K562 (cell line): ENCODE results near the gene ITGAD. TPM values are rescaled to one million over a fixed set of nuclear protein-coding genes. Genes with fewer than 3 reads are reported as not detected.

ENCODE experiments used
- CTBP1 ChIP-seq: fragments of 450-650 bp; IDR thresholded peaks from 2 replicates; pipeline ENCODE4 v1.6.1; 2016; ENCODE audit warnings: borderline replicate concordance
- NR2C2 ChIP-seq, 2 experiments: fragments of 200-800 bp in 1 of 2; sonication (Bioruptor generic) in 1 of 2; sonication (generic) in 1 of 2; formaldehyde crosslinking in 1 of 2; IDR thresholded peaks; 2 replicates each; pipeline versions ENCODE4 v1.6.1 to v1.8.0; 2016 to 2022; ENCODE audit warnings: mild to moderate bottlenecking in 1 of 2, missing compliant biosample characterization in 1 of 2, missing genetic modification characterization in 1 of 2, missing genetic modification reagents in 1 of 2
- NRF1 ChIP-seq, 2 experiments: fragments of 450-650 bp; IDR thresholded peaks in 1 of 2; conservative IDR thresholded peaks in 1 of 2; 2 replicates each; pipeline ENCODE4 v1.6.1; 2014; ENCODE audit warnings: mild to moderate bottlenecking in 2 of 2
- PCBP2 ChIP-seq: fragments of 200-400 bp; formaldehyde crosslinking; IDR thresholded peaks from 2 replicates; pipeline ENCODE4 v1.6.1; 2018; ENCODE audit warnings: low read length, low read depth, mild to moderate bottlenecking, moderate library complexity; ENCODE audit not compliant: poor library complexity, severe bottlenecking
- RBM14 ChIP-seq: fragments of 200-400 bp; formaldehyde crosslinking; IDR thresholded peaks from 2 replicates; pipeline ENCODE4 v1.6.1; 2018; ENCODE audit warnings: low read depth, mild to moderate bottlenecking, low read length, moderate library complexity, borderline replicate concordance; ENCODE audit not compliant: insufficient read depth
- RBM15 ChIP-seq: fragments of 200-400 bp; formaldehyde crosslinking; IDR thresholded peaks from 2 replicates; pipeline ENCODE4 v1.6.1; 2018; ENCODE audit warnings: mild to moderate bottlenecking, low read length, moderate library complexity; ENCODE audit not compliant: insufficient read depth
- RCOR1 ChIP-seq, 2 experiments: IDR thresholded peaks; 2 replicates each; pipeline ENCODE4 v1.6.1; 2012; ENCODE audit warnings: low read depth in 2 of 2, low read length in 2 of 2, borderline replicate concordance in 1 of 2, improper control_type of control experiment in 1 of 2
- SREBF1 ChIP-seq: fragments of 150-350 bp; IDR thresholded peaks from 2 replicates; pipeline ENCODE4 v1.6.1; 2014; ENCODE audit warnings: antibody characterized with exemption, low read depth, low read length, borderline replicate concordance
- ZBTB7A ChIP-seq: IDR thresholded peaks from 2 replicates; pipeline ENCODE4 v1.6.1; 2011; ENCODE audit warnings: low read depth, mild to moderate bottlenecking, low read length, moderate library complexity, borderline replicate concordance; ENCODE audit not compliant: control insufficient read depth
- ZFPM2 ChIP-seq: fragments of 250-450 bp; sonication (Bioruptor Pico); IDR thresholded peaks from 2 replicates; pipeline ENCODE4 v1.5.1; 2022; ENCODE audit warnings: mild to moderate bottlenecking
- polyA plus RNA-seq, 8 experiments: library from polyadenylated mRNA; depleted of rRNA in 4 of 8; stranded (reverse) in 5 of 8; unstranded in 3 of 8; fragments of >200 nt; fragmentation: Nextera tagmentation in 2 of 8; fragmentation: Illumina TruSeq in 1 of 8; extraction: Ambion mirVana in 2 of 8; extraction: Trizol in 1 of 8; gene quantifications; 2 replicates each; pipeline versions ENCODE4 v1.2.1 to v1.2.3, GENCODE V29; 2011 to 2014; ENCODE audit warnings: inconsistent platforms in 1 of 8, missing spikeins in 1 of 8
- total RNA-seq, 7 experiments: library from RNA; depleted of rRNA in 6 of 7; stranded (reverse); fragments of >200 nt in 6 of 7; fragmentation: Illumina TruSeq in 2 of 7; extraction: Trizol in 2 of 7; gene quantifications; 2 replicates each; pipeline versions ENCODE4 v1.2.1 to v1.2.3, GENCODE V29; 2011 to 2021; ENCODE audit warnings: low replicate concordance in 1 of 7
- TF ChIP-seq, protein P1 (sequence below): fragments of 250-450 bp; sonication (Bioruptor Pico); IDR thresholded peaks from 2 replicates; pipeline ENCODE4 v1.8.0; 2022; ENCODE audit warnings: moderate library complexity, mild to moderate bottlenecking, inconsistent platforms
- TF ChIP-seq, protein P2 (sequence below): fragments of 450-650 bp; IDR thresholded peaks from 2 replicates; pipeline ENCODE4 v1.6.1; 2016; ENCODE audit warnings: mild to moderate bottlenecking, moderate library complexity

The ITGAD gene
- total and polyA plus RNA-seq, 9 of the 15 experiments (the other 6 are each of a cell fraction or from before 2014, with no cell fraction given) = not detected

DNA sequence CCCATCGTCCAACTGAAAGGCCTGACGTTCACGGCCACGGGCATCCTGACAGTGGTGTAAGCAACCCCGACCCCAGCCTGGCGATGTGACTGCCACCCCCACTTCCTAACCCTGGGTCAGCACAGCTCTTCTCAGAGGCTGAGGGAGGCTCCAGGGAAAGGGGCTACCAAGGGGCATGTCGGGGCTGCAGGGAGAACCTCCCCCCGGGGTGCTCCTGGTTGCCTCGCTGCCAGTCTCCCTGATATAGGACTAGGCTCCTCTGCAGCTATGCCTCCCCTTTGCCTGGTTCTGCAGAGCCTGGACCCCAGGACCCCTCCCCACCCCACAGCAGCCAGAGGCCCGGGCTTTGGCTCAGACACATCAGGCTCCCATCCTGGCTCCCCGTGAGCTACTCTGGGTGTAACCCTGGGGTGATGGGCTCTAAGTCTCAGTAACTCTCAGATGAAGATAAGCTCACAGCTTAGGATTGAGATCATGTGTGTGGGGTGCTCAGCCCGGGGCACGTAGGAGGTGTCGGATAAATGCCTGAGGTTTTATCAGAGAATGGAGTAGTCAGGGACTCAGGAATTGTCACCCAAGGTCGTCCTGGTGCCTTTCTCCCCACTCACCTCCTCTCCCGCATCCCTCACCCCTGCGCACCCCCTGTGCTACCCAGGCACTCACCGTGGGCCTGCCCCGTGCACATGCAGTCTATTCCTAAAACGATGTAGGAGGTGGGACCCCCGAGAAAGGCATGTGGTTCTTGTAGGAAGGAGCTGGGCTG, 10.6 kb downstream of the ITGAD start (continued):
- TF ChIP-seq NR2C2 (CRISPR knock-in tag; IDR thresholded peaks at IDR 0.05) = no peak
- TF ChIP-seq NR2C2 (tag; IDR thresholded peaks at IDR 0.05) = no peak
- TF ChIP-seq NRF1 (conservative IDR thresholded peaks at IDR 0.05 in 1 of 2, IDR thresholded peaks at IDR 0.05 in 1 of 2) = peak; percentile 41 to 48; a peak in 3 of 4 replicates
- TF ChIP-seq PCBP2 = no peak
- TF ChIP-seq RBM14 = no peak
- TF ChIP-seq ZFPM2 = no peak
- 0 out of 2 replicates have a peak, but pooled peaks have one; percentile 20 for TF ChIP-seq CTBP1
- TF ChIP-seq RCOR1 (IDR thresholded peaks at IDR 0.05; ENCODE audit: borderline replicate concordance in 1 of 2, low read depth in 2 of 2, low read length in 2 of 2) = peak in 1 of 2 experiments; percentile 37; a peak in 1 of 4 replicates
- no peak for TF ChIP-seq SREBF1
- TF ChIP-seq, protein P1, sequence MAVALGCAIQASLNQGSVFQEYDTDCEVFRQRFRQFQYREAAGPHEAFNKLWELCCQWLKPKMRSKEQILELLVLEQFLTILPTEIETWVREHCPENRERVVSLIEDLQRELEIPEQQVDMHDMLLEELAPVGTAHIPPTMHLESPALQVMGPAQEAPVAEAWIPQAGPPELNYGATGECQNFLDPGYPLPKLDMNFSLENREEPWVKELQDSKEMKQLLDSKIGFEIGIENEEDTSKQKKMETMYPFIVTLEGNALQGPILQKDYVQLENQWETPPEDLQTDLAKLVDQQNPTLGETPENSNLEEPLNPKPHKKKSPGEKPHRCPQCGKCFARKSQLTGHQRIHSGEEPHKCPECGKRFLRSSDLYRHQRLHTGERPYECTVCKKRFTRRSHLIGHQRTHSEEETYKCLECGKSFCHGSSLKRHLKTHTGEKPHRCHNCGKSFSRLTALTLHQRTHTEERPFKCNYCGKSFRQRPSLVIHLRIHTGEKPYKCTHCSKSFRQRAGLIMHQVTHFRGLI = no peak
- TF ChIP-seq ZBTB7A = peak; percentile 23; the same call in 1 of the 2 replicates
- no peak for TF ChIP-seq RBM15
- TF ChIP-seq, protein P2, sequence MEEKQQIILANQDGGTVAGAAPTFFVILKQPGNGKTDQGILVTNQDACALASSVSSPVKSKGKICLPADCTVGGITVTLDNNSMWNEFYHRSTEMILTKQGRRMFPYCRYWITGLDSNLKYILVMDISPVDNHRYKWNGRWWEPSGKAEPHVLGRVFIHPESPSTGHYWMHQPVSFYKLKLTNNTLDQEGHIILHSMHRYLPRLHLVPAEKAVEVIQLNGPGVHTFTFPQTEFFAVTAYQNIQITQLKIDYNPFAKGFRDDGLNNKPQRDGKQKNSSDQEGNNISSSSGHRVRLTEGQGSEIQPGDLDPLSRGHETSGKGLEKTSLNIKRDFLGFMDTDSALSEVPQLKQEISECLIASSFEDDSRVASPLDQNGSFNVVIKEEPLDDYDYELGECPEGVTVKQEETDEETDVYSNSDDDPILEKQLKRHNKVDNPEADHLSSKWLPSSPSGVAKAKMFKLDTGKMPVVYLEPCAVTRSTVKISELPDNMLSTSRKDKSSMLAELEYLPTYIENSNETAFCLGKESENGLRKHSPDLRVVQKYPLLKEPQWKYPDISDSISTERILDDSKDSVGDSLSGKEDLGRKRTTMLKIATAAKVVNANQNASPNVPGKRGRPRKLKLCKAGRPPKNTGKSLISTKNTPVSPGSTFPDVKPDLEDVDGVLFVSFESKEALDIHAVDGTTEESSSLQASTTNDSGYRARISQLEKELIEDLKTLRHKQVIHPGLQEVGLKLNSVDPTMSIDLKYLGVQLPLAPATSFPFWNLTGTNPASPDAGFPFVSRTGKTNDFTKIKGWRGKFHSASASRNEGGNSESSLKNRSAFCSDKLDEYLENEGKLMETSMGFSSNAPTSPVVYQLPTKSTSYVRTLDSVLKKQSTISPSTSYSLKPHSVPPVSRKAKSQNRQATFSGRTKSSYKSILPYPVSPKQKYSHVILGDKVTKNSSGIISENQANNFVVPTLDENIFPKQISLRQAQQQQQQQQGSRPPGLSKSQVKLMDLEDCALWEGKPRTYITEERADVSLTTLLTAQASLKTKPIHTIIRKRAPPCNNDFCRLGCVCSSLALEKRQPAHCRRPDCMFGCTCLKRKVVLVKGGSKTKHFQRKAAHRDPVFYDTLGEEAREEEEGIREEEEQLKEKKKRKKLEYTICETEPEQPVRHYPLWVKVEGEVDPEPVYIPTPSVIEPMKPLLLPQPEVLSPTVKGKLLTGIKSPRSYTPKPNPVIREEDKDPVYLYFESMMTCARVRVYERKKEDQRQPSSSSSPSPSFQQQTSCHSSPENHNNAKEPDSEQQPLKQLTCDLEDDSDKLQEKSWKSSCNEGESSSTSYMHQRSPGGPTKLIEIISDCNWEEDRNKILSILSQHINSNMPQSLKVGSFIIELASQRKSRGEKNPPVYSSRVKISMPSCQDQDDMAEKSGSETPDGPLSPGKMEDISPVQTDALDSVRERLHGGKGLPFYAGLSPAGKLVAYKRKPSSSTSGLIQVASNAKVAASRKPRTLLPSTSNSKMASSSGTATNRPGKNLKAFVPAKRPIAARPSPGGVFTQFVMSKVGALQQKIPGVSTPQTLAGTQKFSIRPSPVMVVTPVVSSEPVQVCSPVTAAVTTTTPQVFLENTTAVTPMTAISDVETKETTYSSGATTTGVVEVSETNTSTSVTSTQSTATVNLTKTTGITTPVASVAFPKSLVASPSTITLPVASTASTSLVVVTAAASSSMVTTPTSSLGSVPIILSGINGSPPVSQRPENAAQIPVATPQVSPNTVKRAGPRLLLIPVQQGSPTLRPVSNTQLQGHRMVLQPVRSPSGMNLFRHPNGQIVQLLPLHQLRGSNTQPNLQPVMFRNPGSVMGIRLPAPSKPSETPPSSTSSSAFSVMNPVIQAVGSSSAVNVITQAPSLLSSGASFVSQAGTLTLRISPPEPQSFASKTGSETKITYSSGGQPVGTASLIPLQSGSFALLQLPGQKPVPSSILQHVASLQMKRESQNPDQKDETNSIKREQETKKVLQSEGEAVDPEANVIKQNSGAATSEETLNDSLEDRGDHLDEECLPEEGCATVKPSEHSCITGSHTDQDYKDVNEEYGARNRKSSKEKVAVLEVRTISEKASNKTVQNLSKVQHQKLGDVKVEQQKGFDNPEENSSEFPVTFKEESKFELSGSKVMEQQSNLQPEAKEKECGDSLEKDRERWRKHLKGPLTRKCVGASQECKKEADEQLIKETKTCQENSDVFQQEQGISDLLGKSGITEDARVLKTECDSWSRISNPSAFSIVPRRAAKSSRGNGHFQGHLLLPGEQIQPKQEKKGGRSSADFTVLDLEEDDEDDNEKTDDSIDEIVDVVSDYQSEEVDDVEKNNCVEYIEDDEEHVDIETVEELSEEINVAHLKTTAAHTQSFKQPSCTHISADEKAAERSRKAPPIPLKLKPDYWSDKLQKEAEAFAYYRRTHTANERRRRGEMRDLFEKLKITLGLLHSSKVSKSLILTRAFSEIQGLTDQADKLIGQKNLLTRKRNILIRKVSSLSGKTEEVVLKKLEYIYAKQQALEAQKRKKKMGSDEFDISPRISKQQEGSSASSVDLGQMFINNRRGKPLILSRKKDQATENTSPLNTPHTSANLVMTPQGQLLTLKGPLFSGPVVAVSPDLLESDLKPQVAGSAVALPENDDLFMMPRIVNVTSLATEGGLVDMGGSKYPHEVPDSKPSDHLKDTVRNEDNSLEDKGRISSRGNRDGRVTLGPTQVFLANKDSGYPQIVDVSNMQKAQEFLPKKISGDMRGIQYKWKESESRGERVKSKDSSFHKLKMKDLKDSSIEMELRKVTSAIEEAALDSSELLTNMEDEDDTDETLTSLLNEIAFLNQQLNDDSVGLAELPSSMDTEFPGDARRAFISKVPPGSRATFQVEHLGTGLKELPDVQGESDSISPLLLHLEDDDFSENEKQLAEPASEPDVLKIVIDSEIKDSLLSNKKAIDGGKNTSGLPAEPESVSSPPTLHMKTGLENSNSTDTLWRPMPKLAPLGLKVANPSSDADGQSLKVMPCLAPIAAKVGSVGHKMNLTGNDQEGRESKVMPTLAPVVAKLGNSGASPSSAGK = no peak
